CD4-positive, alpha-beta T cell treated with Interleukin-6 at 100 ng/mL for 8 hours (primary cell): ENCODE data around the gene ERVK3-1.
A peak's percentile ranks its signal among the peaks of the same experiment; 100 is the strongest.
"Not testable (repeated sequence)": the region's sequence is repeated elsewhere in the genome, so short reads cannot be mapped to it uniquely, and the experiment has no call there.

Experiments
- DNase-seq: peaks from one replicate; pipeline ENCODE4 v3.0.0-alpha.2; 2020; ENCODE audit warnings: mixed read lengths, low spot score

The ERVK3-1 gene

GRCh38 chr19:58346961-58347929 lies 42.1 kb downstream of the ERVK3-1 start:
- peak; percentile 75 for DNase-seq

DNA sequence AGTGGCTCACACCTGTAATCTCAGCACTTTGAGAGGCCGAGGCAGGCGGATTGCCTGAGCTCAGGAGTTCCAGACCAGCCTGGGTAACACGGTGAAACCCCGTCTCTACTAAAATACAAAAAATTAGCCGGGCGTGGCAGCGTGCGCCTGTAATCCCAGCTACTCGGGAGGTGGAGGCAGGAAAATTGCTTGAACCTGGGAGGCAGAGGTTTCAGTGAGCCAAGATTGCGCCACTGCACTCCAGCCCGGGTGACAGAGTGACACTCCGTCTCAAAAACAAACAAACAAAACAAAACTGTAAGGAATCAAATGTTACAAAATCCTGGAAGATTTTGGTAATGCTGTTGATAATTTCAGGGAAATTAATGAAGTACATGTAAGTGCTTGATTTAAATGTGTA lies 42.9 kb downstream of the ERVK3-1 start:
- DNase-seq, result not testable (repeated sequence)

GRCh38 chr19:58349590-58349989 lies 44.4 kb downstream of the ERVK3-1 start:
- no peak for DNase-seq

- DNase-seq, result no peak
Measured at GRCh38 chr19:58350001-58350861, 45.1 kb downstream of the ERVK3-1 start.

GRCh38 chr19:58350871-58351557 lies 45.8 kb downstream of the ERVK3-1 start:
- DNase-seq, result no peak

DNA sequence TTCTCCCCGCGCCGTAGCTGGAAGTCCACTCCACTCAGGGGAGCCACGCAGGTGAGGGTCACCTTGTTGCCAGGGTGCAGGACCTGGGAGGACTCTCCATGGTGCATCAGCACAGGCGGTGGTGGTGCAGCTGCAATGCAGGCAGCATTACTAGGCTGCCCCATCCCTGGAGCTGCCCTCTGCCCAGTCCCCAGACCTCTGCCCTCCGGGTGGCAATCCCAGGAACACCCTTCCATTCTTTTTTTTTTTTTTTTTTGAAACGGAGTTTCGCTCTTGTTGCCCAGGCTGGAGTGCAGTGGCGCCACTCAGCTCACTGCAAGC lies 46.3 kb downstream of the ERVK3-1 start:
- no peak for DNase-seq

DNA sequence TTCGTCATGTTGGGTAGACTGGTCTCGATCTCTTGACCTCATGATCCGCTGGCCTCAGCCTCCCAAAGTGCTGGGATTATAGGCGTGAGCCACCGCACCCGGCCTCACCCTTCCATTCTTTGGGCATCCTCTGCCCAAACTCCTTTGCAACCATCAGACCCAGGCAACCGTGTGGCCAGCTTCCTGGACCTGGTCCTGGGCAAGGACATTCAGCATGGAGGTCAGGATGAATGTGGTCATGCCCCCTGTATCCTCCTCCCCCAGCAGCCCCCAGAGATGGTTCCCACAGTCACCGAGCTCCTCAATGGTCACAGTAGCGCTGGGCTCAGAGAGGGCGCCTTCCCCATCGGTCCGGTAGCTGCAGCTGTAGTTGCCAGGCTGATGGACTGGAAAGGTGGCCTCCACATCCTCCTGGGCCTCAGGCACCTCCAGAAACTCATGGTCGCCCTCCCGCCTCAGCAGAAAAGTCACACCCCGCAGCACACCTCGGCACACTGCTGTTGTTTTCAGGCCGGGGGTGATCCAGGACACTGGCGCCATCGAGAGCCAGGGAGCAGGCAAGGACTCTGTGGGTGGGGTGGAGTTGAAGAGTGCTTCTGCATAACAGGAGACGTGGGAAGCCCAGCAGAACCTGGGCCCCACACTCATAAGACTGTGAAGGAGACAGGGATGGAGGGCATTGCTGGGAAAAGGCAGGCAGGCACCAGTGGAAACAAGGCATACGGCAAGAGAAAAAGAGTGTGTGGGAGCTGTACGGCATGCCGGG lies 47.0 kb downstream of the ERVK3-1 start:
- no peak for DNase-seq

GRCh38 chr19:58352760-58353671 lies 47.8 kb downstream of the ERVK3-1 start, which contains the start of gene A1BG:
A1BG (minus strand) TSS chr19:58353492; CDS start chr19:58353437, 55 bp downstream.
- no peak for DNase-seq

DNA sequence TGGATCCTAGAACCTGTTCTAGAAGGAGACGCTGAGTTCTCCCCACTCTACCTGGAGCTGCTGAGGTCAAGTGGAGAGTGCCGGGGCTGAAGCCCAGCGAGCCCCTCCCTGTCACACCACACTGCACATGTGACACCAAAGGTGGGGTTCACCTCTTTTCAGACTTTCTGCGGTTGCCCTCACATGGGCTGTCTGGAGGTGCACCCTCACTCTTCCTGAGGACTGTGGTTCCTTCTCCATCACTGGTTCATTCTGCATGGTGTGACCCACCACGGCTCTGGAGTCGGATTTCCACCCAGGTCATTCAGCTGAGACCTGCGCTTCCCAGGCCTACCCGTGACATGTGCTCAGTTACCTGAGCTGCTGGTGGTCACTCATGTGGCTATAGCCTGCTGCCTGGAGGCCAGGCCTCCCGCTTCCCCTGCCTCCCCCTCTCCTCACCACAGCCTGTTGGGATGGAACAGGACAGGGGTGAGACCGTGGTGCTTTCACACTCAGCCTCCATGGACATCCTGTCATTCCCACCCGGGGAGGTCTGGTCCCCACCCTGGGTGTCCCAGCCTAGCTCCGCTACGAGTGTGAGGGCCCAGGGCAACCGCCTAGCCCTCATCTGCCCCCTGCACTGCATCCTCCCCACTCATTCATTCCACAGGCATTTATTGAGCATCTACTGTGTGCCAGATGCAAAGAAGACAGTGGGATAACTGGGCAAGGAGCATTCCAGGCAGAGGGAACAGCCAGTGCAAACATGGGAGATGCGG lies 48.7 kb downstream of the ERVK3-1 start:
- DNase-seq, result no peak

DNA sequence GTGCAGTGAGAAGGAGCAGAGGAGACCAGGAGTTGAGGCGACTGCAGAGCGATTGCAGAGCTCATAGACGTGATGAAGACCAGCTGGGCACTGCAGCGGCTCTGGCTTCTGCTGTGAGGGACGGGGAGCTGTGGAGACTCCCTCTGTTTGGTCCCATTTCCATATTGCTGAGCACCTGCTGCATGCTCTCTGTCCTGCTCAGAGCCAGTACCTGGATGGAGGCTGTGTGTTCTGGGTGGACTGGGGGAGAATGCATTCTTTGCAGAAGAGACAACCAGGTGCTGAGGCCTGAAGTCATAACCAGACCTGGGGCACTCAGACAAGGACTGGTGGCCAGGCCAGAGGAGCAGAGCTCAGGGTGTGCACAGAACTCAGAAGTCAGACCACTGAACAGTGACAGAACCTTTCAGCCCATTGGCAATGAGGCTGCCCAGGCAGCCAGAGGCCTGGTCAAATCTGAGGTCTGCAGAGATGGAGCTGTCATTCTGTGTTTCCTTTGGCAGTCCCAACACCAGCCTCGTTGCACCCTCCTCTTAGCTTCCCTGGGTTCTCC lies 49.4 kb downstream of the ERVK3-1 start:
- no peak for DNase-seq

DNA sequence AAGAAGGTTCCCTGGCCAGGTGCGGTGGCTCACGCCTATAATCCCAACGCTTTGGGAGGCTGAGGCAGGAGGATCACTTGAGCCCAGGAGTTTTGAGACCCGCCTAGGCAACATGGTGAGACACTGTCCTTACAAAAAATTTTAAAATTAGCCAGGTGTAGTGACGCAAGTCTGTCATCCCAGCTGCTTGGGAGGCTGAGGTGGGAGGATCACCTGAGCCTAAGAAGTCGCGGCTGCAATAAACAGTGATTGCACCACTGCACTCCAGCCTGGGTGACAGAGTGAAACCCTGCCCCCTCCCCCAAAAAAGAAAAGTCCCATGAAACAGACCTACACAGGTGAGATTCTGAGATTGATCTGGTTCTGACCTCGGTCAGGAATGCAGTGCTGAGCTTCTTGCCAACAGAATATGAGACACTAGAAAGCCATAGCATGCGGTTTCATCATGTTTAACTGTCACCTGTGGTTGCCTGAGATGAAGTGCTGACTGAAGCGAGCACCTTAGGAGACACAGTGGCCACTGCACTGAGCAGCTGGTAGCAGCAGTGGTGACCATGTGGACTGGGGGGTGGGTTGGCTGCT lies 50.1 kb downstream of the ERVK3-1 start:
- no peak for DNase-seq

- peak; percentile 26 for DNase-seq
Measured at GRCh38 chr19:58355908-58356765, 51.0 kb downstream of the ERVK3-1 start.

DNA sequence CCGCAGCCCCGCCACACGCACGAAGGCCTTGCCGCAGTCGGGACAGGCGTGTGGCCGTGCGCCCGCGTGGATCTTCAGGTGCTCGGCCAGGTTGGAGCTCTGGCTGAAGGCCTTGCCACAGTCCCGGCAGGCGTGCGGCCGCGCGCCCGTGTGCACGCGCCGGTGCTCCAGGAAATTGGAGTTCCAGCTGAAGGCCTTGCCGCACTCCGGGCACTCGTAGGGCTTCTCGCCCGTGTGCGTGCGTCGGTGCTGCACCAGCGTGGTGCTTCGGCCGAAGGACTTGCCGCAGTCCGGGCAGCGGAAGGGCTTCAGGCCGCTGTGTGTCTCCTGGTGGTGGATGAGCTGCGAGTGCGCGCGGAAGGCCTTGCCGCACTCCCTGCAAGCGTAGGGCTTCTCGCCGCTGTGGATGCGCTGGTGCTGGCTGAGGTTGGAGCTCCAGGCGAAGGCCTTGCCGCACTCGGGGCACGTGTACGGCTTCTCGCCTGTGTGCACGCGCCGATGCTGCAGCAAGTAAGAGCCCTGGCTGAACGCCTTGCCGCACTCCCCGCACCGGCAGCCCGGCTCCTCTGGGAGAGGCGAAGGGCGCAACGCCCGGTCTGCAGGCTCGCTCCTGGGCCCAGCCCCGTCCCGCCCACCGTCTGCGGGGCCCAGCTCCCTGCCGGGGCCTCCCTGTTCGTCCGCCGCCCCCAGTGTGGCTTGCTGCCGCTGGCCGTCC lies 51.7 kb downstream of the ERVK3-1 start:
- DNase-seq, result no peak

GRCh38 chr19:58357481-58358145 lies 52.4 kb downstream of the ERVK3-1 start:
- DNase-seq, result no peak

GRCh38 chr19:58361900-58362271 lies 56.7 kb downstream of the ERVK3-1 start:
- DNase-seq, result no peak

GRCh38 chr19:58362272-58362994 lies 57.3 kb downstream of the ERVK3-1 start, which contains the start of gene ZNF497:
ZNF497 (minus strand) TSS chr19:58362751; CDS start chr19:58357635, 5,116 bp downstream.
- DNase-seq, result peak; percentile 98
